ENCODE measurements around the gene PATL2.

DNA sequence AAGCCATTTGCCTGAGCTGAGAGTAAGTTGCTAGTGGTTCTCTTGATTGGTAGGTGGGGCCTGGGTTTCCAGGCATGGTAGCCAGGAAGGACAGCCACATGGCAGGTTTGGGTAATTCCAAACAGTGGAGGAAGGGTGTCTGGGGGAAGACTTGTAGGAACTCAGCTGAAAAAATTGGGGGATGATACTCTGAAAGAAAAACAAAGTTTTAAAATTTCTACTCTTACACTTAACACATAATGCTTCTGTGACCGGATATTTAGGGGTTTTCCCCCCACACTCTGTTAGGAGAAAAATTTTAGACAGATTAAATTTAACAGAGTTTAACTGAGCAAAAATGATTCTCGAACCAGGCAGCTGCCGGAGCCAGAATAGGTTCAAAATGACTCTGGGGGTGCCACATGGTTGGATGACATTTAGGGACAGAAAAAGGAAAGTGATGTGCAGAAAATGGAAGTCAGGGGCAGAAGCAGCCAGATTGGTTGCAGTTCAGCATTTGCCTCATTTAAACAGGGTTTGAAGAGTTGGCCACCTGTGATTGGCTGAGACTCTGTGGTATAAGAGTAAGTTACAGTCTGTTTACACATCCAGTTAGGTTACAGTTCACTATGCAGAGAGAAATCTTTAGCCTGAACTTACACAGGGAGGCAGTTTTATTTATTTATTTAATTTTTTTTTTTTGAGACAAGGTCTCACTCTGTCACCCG, 8.3 kb upstream of the PATL2 start:
- no peak for TF ChIP-seq EZH2 (IDR thresholded peaks at IDR 0.05; ENCODE audit: borderline replicate concordance, insufficient read depth, low read depth, low read length, poor library complexity, severe bottlenecking)
- TF ChIP-seq CTCF (IDR thresholded peaks at IDR 0.05): no peak

All from B cell (primary cell).